Measurements from ENCODE around the gene DDX41. TPM values are rescaled to one million over a fixed set of nuclear protein-coding genes. Genes with fewer than 3 reads are reported as not detected.

Gene DDX41
- total RNA-seq, 5 donors from 2014 or later (not counting 1 experiment from before 2014, with no cell fraction given): 64.8 to 118 (median 106) TPM

- H3K9me3 ChIP-seq: no peaks in the 10 kb centered on the region
- CTCF ChIA-PET: no interaction called here
These were observed 31.0 kb upstream of the DDX41 start for GRCh38 chr5:177547736-177548135.

GRCh38 chr5:177546258-177546741, 29.5 kb upstream of the DDX41 start:
- Histone ChIP-seq H3K36me3 (ENCODE audit: control insufficient read depth in 2 of 2, extremely low read depth in 1 of 2, insufficient read depth in 1 of 2, low read length in 1 of 2) (peaks cover 8 to 31% of the 10 kb centered on the region in 2 donors), H3K9me3 (no peaks in the 10 kb centered on the region), H3K27me3 (replicated peaks in 1 of 2; ENCODE audit: control insufficient read depth in 2 of 2, extremely low read depth in 1 of 2, insufficient read depth in 2 of 2, low read length in 1 of 2) (no peaks in the 10 kb centered on the region), H3K4me1 (ENCODE audit: control insufficient read depth in 1 of 2, extremely low read depth in 1 of 2, insufficient read depth in 2 of 2, low read length in 2 of 2) (no peaks in the 10 kb centered on the region), H3K27ac (ENCODE audit: low read length) (no peak overlapping the region), H3K4me3 (ENCODE audit: control insufficient read depth in 1 of 2, extremely low read depth in 1 of 2, low read length in 1 of 2) (no peak overlapping the region)
- no CpG with 5 or more reads among the region's 1 CpG for WGBS (ENCODE audit: insufficient coverage)
- ChIA-PET POLR2A (no interaction called here), CTCF (no interaction called here)
- no peaks in the 10 kb centered on the region for H3K9me3 Mint-ChIP-seq
- DNase-seq (no peak), ATAC-seq (replicated peaks in 1 of 4) (no peak)
- H3K4me1 Mint-ChIP-seq: peaks cover 43 to 50% (median 46%) of the 10 kb centered on the region in 3 donors
- H3K27ac Mint-ChIP-seq: no peak overlapping the region
- H3K36me3 Mint-ChIP-seq: peaks cover 12% of the 10 kb centered on the region
- H3K4me3 Mint-ChIP-seq: no peak overlapping the region
- no peaks in the 10 kb centered on the region for H3K27me3 Mint-ChIP-seq

More at GRCh38 chr5:177547736-177548135, 31.0 kb upstream of the DDX41 start:
- H3K36me3 Mint-ChIP-seq: peaks cover 12% of the 10 kb centered on the region
- no peak overlapping the region for H3K4me3 ChIP-seq (ENCODE audit: control insufficient read depth in 1 of 2, extremely low read depth in 1 of 2, low read length in 1 of 2)
- H3K4me1 ChIP-seq (ENCODE audit: control insufficient read depth in 1 of 2, extremely low read depth in 1 of 2, insufficient read depth in 2 of 2, low read length in 2 of 2): peaks cover 2 to 3% of the 10 kb centered on the region in 2 experiments
- no peak overlapping the region for H3K4me3 Mint-ChIP-seq
- POLR2A ChIA-PET: no interaction called here
- no peaks in the 10 kb centered on the region for H3K27me3 Mint-ChIP-seq
- H3K27ac Mint-ChIP-seq: no peak overlapping the region
- H3K36me3 ChIP-seq (ENCODE audit: control insufficient read depth in 2 of 2, extremely low read depth in 1 of 2, insufficient read depth in 1 of 2, low read length in 1 of 2): peaks cover 6 to 26% of the 10 kb centered on the region in 2 donors
- H3K9me3 Mint-ChIP-seq: no peaks in the 10 kb centered on the region
- H3K4me1 Mint-ChIP-seq: peaks cover 47 to 61% (median 53%) of the 10 kb centered on the region in 3 donors
- H3K27ac ChIP-seq (ENCODE audit: low read length): no peak overlapping the region
- WGBS (ENCODE audit: insufficient coverage): 89% methylated on average over 1 of the region's 3 CpGs
- H3K27me3 ChIP-seq (replicated peaks in 1 of 2; ENCODE audit: control insufficient read depth in 2 of 2, extremely low read depth in 1 of 2, insufficient read depth in 2 of 2, low read length in 1 of 2): no peaks in the 10 kb centered on the region
- DNase-seq (no peak), ATAC-seq (replicated peaks in 1 of 4) (no peak)

- POLR2A ChIA-PET: interaction anchor here (0.6 to 0.9 kb wide), 3 partner anchors 17 to 137 kb away, joined by 5 to 8 read pairs (median 6); no protein-coding TSS in a partner anchor
- H3K27ac ChIP-seq (ENCODE audit: low read length): no peak overlapping the region
- no peak overlapping the region for H3K27ac Mint-ChIP-seq
These were observed 28.9 kb upstream of the DDX41 start for GRCh38 chr5:177545487-177546257.

GRCh38 chr5:177542816-177543465, 26.2 kb upstream of the DDX41 start:
- ChIA-PET POLR2A (no interaction called here), CTCF (no interaction called here)
- WGBS (ENCODE audit: insufficient coverage): 88% methylated on average over 1 of the region's 4 CpGs
- peaks cover 19% of the 10 kb centered on the region for H3K36me3 Mint-ChIP-seq
- Histone ChIP-seq H3K27ac (ENCODE audit: low read length) (no peak overlapping the region), H3K4me1 (ENCODE audit: control insufficient read depth in 1 of 2, extremely low read depth in 1 of 2, insufficient read depth in 2 of 2, low read length in 2 of 2) (no peaks in the 10 kb centered on the region), H3K27me3 (replicated peaks in 1 of 2; ENCODE audit: control insufficient read depth in 2 of 2, extremely low read depth in 1 of 2, insufficient read depth in 2 of 2, low read length in 1 of 2) (no peaks in the 10 kb centered on the region), H3K36me3 (ENCODE audit: control insufficient read depth in 2 of 2, extremely low read depth in 1 of 2, insufficient read depth in 1 of 2, low read length in 1 of 2) (peaks cover 13 to 33% of the 10 kb centered on the region in 2 donors), H3K9me3 (no peaks in the 10 kb centered on the region), H3K4me3 (ENCODE audit: control insufficient read depth in 1 of 2, extremely low read depth in 1 of 2, low read length in 1 of 2) (no peak overlapping the region)
- DNase-seq (no peak), ATAC-seq (replicated peaks in 1 of 4) (no peak)
- H3K4me1 Mint-ChIP-seq: peaks cover 32 to 40% (median 37%) of the 10 kb centered on the region in 3 donors
- no peaks in the 10 kb centered on the region for H3K27me3 Mint-ChIP-seq
- no peak overlapping the region for H3K27ac Mint-ChIP-seq
- H3K4me3 Mint-ChIP-seq: no peak overlapping the region
- H3K9me3 Mint-ChIP-seq: no peaks in the 10 kb centered on the region

More at GRCh38 chr5:177545487-177546257, 28.9 kb upstream of the DDX41 start:
- Histone ChIP-seq H3K27me3 (replicated peaks in 1 of 2; ENCODE audit: control insufficient read depth in 2 of 2, extremely low read depth in 1 of 2, insufficient read depth in 2 of 2, low read length in 1 of 2) (no peaks in the 10 kb centered on the region), H3K9me3 (no peaks in the 10 kb centered on the region), H3K36me3 (ENCODE audit: control insufficient read depth in 2 of 2, extremely low read depth in 1 of 2, insufficient read depth in 1 of 2, low read length in 1 of 2) (peaks cover 6 to 25% of the 10 kb centered on the region in 2 donors), H3K4me3 (ENCODE audit: control insufficient read depth in 1 of 2, extremely low read depth in 1 of 2, low read length in 1 of 2) (no peak overlapping the region), H3K4me1 (ENCODE audit: control insufficient read depth in 1 of 2, extremely low read depth in 1 of 2, insufficient read depth in 2 of 2, low read length in 2 of 2) (no peaks in the 10 kb centered on the region)
- CTCF ChIA-PET: interaction anchor here in 1 of 2 donors (0.6 to 0.8 kb wide), 4 partner anchors 10 to 852 kb away, joined by 3 read pairs; partner anchors contain the start of gene DDX41
- Mint-ChIP-seq H3K27me3 (no peaks in the 10 kb centered on the region), H3K36me3 (peaks cover 16% of the 10 kb centered on the region), H3K4me1 (peaks cover 47 to 54% (median 50%) of the 10 kb centered on the region in 3 donors), H3K9me3 (no peaks in the 10 kb centered on the region), H3K4me3 (no peak overlapping the region)
- ATAC-seq (replicated peaks in 1 of 4): no peak
- WGBS (ENCODE audit: insufficient coverage): 97% methylated on average over 3 of the region's 4 CpGs
- no peak for DNase-seq

GRCh38 chr5:177540438-177540837, 23.7 kb upstream of the DDX41 start:
- H3K36me3 ChIP-seq (ENCODE audit: control insufficient read depth in 2 of 2, extremely low read depth in 1 of 2, insufficient read depth in 1 of 2, low read length in 1 of 2): peaks cover 22 to 48% of the 10 kb centered on the region in 2 donors
- Mint-ChIP-seq H3K9me3 (no peaks in the 10 kb centered on the region), H3K27me3 (no peaks in the 10 kb centered on the region), H3K4me3 (no peak overlapping the region), H3K27ac (no peak overlapping the region), H3K4me1 (peaks cover 18 to 26% (median 21%) of the 10 kb centered on the region in 3 donors), H3K36me3 (peaks cover 23% of the 10 kb centered on the region)
- no peak overlapping the region for H3K4me3 ChIP-seq (ENCODE audit: control insufficient read depth in 1 of 2, extremely low read depth in 1 of 2, low read length in 1 of 2)
- no peak overlapping the region for H3K27ac ChIP-seq (ENCODE audit: low read length)
- ATAC-seq (replicated peaks in 1 of 4) (no peak), DNase-seq (no peak)
- H3K27me3 ChIP-seq (replicated peaks in 1 of 2; ENCODE audit: control insufficient read depth in 2 of 2, extremely low read depth in 1 of 2, insufficient read depth in 2 of 2, low read length in 1 of 2): no peaks in the 10 kb centered on the region
- CTCF ChIA-PET: no interaction called here
- H3K4me1 ChIP-seq (ENCODE audit: control insufficient read depth in 1 of 2, extremely low read depth in 1 of 2, insufficient read depth in 2 of 2, low read length in 2 of 2): no peaks in the 10 kb centered on the region
- POLR2A ChIA-PET: no interaction called here
- WGBS (ENCODE audit: insufficient coverage): no CpG with 5 or more reads among the region's 3 CpGs
- H3K9me3 ChIP-seq: no peaks in the 10 kb centered on the region

- Mint-ChIP-seq H3K36me3 (peaks cover 28% of the 10 kb centered on the region), H3K9me3 (no peaks in the 10 kb centered on the region), H3K4me1 (peaks cover 18 to 26% (median 18%) of the 10 kb centered on the region in 3 donors), H3K27me3 (no peaks in the 10 kb centered on the region), H3K27ac (no peak overlapping the region), H3K4me3 (no peak overlapping the region)
- H3K4me3 ChIP-seq (ENCODE audit: control insufficient read depth in 1 of 2, extremely low read depth in 1 of 2, low read length in 1 of 2): no peak overlapping the region
- H3K27me3 ChIP-seq (replicated peaks in 1 of 2; ENCODE audit: control insufficient read depth in 2 of 2, extremely low read depth in 1 of 2, insufficient read depth in 2 of 2, low read length in 1 of 2): no peaks in the 10 kb centered on the region
- ATAC-seq (replicated peaks in 1 of 4) (no peak), DNase-seq (no peak)
- no peak overlapping the region for H3K27ac ChIP-seq (ENCODE audit: low read length)
- ChIA-PET CTCF (interaction anchor here in 1 of 2 donors (0.6 kb wide), 1 partner anchor 24 kb away, joined by 6 read pairs; no protein-coding TSS in a partner anchor), POLR2A (no interaction called here)
- peaks cover 22 to 56% of the 10 kb centered on the region in 2 donors for H3K36me3 ChIP-seq (ENCODE audit: control insufficient read depth in 2 of 2, extremely low read depth in 1 of 2, insufficient read depth in 1 of 2, low read length in 1 of 2)
- H3K4me1 ChIP-seq (ENCODE audit: control insufficient read depth in 1 of 2, extremely low read depth in 1 of 2, insufficient read depth in 2 of 2, low read length in 2 of 2): no peaks in the 10 kb centered on the region
- 100% methylated on average over 2 of the region's 2 CpGs for WGBS (ENCODE audit: insufficient coverage)
- no peaks in the 10 kb centered on the region for H3K9me3 ChIP-seq
These were observed 22.6 kb upstream of the DDX41 start for GRCh38 chr5:177539411-177539810.

Data from T-cell (primary cell).